Measurements from ENCODE around the gene HEXD. TPM values are rescaled to one million over a fixed set of nuclear protein-coding genes. Genes with fewer than 3 reads are reported as not detected.

Gene HEXD
- total and polyA plus RNA-seq, 2 donors (not counting 3 experiments of a cell fraction or from before 2014, with no cell fraction given), result 12.9 to 18.6 TPM

DNA sequence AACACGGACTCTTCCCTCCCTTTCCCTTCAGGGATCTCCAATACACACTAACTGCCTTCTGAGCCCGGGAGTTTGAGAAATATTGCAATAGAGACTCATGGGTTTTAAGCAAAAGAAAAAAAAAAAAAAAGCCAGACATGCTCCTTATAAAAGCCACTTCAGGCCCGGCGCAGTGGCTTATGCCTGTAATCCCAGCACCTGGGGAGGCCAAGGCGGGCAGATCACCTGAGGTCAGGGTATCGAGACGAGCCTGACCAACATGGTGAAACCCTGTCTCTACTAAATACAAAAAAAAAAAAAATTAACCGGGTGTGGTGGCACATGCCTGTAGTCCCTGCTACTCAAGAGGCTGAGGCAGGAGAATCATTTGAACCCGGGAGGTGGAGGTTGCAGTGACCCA is 2.4 kb upstream of the HEXD start:
- BruUV-seq (replicated peaks), result no TSS peak
- TF ChIP-seq, protein P1, sequence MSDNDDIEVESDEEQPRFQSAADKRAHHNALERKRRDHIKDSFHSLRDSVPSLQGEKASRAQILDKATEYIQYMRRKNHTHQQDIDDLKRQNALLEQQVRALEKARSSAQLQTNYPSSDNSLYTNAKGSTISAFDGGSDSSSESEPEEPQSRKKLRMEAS (IDR thresholded peaks at IDR 0.05; ENCODE audit: insufficient read depth, insufficient read length), result no peak
- TF ChIP-seq EZH2 (IDR thresholded peaks at IDR 0.05; ENCODE audit: borderline replicate concordance, low read depth, low read length, severe bottlenecking) (no peak), POLR2A (IDR thresholded peaks at IDR 0.05; ENCODE audit: low read depth, low read length) (no peak), GATA2 (IDR thresholded peaks at IDR 0.05; ENCODE audit: insufficient read depth, insufficient read length, low read depth, low read length) (no peak)
- dilution Hi-C loops (cut with MboI; ENCODE audit: extremely low pct_ligation_motif_present, low sequenced_read_pairs) (no loop called here), intact Hi-C loops (cut with micrococcal nuclease) (loop anchor here (5.0 to 10.0 kb wide), 3 partner anchors 118 to 381 kb away; partner anchors contain the start of genes DCXR and RAC3)
- no peak overlapping the region for H3K9ac ChIP-seq (replicated peaks; ENCODE audit: extremely low read depth, insufficient read depth, low read length)
- no peak overlapping the region for H3K4me3 ChIP-seq (replicated peaks in 1 of 3; ENCODE audit: insufficient read depth in 1 of 3, low read depth in 1 of 3, low read length in 3 of 3)
- H3K27ac ChIP-seq (ENCODE audit: insufficient read depth, low read depth, low read length), result no peak overlapping the region
- H3K9me1 ChIP-seq (replicated peaks; ENCODE audit: control insufficient read depth, extremely low read depth, insufficient read depth, low read length), result no peaks in the 10 kb centered on the region
- peaks cover 12% of the 10 kb centered on the region for H3K4me1 ChIP-seq (ENCODE audit: control insufficient read depth, extremely low read depth, insufficient read depth, low read length)
- FAIRE-seq (no peak), DNase-seq (ENCODE audit: low read depth, low spot score) (no peak)
- H3K79me2 ChIP-seq (ENCODE audit: control insufficient read depth, insufficient read depth, low read length), result no peaks in the 10 kb centered on the region
- no peak overlapping the region for H3K4me2 ChIP-seq (ENCODE audit: insufficient read depth, low read length)
- no peaks in the 10 kb centered on the region for H4K20me1 ChIP-seq (replicated peaks; ENCODE audit: control insufficient read depth, extremely low read depth, insufficient read depth, low read length)
- no peak overlapping the region for H2AFZ ChIP-seq (ENCODE audit: low read depth, low read length)
- ChIA-PET POLR2A (no interaction called here), CTCF (interaction anchor here (0.5 kb wide), 1 partner anchor 66 kb away, joined by 3 read pairs; no protein-coding TSS in a partner anchor)
- H3K9me3 ChIP-seq (replicated peaks; ENCODE audit: control insufficient read depth, insufficient read depth, low read length), result no peaks in the 10 kb centered on the region
- no peaks in the 10 kb centered on the region for H3K27me3 ChIP-seq (ENCODE audit: control insufficient read depth in 2 of 2, insufficient read depth in 2 of 2, low read length in 2 of 2)
- H3K36me3 ChIP-seq (ENCODE audit: control insufficient read depth in 2 of 2, extremely low read depth in 1 of 2, insufficient read depth in 2 of 2, low read length in 2 of 2), result no peaks in the 10 kb centered on the region

DNA sequence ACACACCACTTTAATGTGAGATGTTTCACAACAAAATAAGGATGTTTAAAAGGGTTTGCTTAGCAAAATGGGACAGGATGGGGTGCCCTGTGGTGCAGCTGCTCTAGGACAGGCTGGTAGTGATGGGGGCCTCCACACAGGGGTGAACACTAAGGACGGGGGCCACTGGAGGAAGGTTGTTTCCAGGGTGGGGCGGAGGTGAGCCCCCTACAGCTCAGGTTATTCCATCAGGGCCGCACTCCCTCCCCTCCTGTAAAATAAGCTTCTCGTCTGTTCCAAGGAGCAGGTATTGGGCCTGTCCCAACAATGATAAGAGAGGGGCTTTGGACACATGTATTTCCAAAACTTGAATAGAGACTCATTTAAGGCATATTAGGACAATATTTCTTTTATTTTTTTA is 1.9 kb upstream of the HEXD start:
- no TSS peak for BruUV-seq (replicated peaks)
- Histone ChIP-seq H3K4me3 (replicated peaks in 1 of 3; ENCODE audit: insufficient read depth in 1 of 3, low read depth in 1 of 3, low read length in 3 of 3) (no peak overlapping the region), H3K79me2 (ENCODE audit: control insufficient read depth, insufficient read depth, low read length) (no peaks in the 10 kb centered on the region), H3K36me3 (ENCODE audit: control insufficient read depth in 2 of 2, extremely low read depth in 1 of 2, insufficient read depth in 2 of 2, low read length in 2 of 2) (no peaks in the 10 kb centered on the region), H3K4me2 (ENCODE audit: insufficient read depth, low read length) (no peak overlapping the region), H3K27ac (ENCODE audit: insufficient read depth, low read depth, low read length) (no peak overlapping the region), H3K4me1 (ENCODE audit: control insufficient read depth, extremely low read depth, insufficient read depth, low read length) (peaks cover 12% of the 10 kb centered on the region), H2AFZ (ENCODE audit: low read depth, low read length) (no peak overlapping the region), H4K20me1 (replicated peaks; ENCODE audit: control insufficient read depth, extremely low read depth, insufficient read depth, low read length) (no peaks in the 10 kb centered on the region), H3K9me1 (replicated peaks; ENCODE audit: control insufficient read depth, extremely low read depth, insufficient read depth, low read length) (no peaks in the 10 kb centered on the region), H3K27me3 (ENCODE audit: control insufficient read depth in 2 of 2, insufficient read depth in 2 of 2, low read length in 2 of 2) (no peaks in the 10 kb centered on the region), H3K9ac (replicated peaks; ENCODE audit: extremely low read depth, insufficient read depth, low read length) (no peak overlapping the region), H3K9me3 (replicated peaks; ENCODE audit: control insufficient read depth, insufficient read depth, low read length) (no peaks in the 10 kb centered on the region)
- POLR2A ChIA-PET, result no interaction called here
- CTCF ChIA-PET, result interaction anchor here (0.5 to 1.3 kb wide), 2 partner anchors 54 to 65 kb away, joined by 3 read pairs; no protein-coding TSS in a partner anchor
- no peak for DNase-seq (ENCODE audit: low read depth, low spot score)
- dilution Hi-C loops (cut with MboI; ENCODE audit: extremely low pct_ligation_motif_present, low sequenced_read_pairs), result no loop called here
- intact Hi-C loops (cut with micrococcal nuclease), result loop anchor here (5.0 to 10.0 kb wide), 3 partner anchors 119 to 381 kb away; partner anchors contain the start of genes DCXR and RAC3
- FAIRE-seq, result no peak
- TF ChIP-seq POLR2A (IDR thresholded peaks at IDR 0.05; ENCODE audit: low read depth, low read length) (no peak), GATA2 (IDR thresholded peaks at IDR 0.05; ENCODE audit: insufficient read depth, insufficient read length, low read depth, low read length) (no peak), POLR2AphosphoS5 (IDR thresholded peaks at IDR 0.05; ENCODE audit: insufficient read depth, low read depth, low read length) (no peak), MYC (IDR thresholded peaks at IDR 0.05; ENCODE audit: low read depth, low read length) (no peak), FOS (IDR thresholded peaks at IDR 0.05; ENCODE audit: borderline replicate concordance, insufficient read depth, low read length) (no peak), EZH2 (IDR thresholded peaks at IDR 0.05; ENCODE audit: borderline replicate concordance, low read depth, low read length, severe bottlenecking) (no peak), JUN (IDR thresholded peaks at IDR 0.05; ENCODE audit: borderline replicate concordance, insufficient read depth, insufficient read length, low read depth) (no peak)
- TF ChIP-seq, protein P1 (IDR thresholded peaks at IDR 0.05; ENCODE audit: insufficient read depth, insufficient read length), result no peak

Measured in endothelial cell of umbilical vein (primary cell).